ENCODE data around the gene TEX30. TPM values are rescaled to one million over a fixed set of nuclear protein-coding genes. Genes with fewer than 3 reads are reported as not detected.
A peak's percentile ranks its signal among the peaks of the same experiment; 100 is the strongest.

Gene TEX30
- total RNA-seq, 4 donors from 2014 or later = 4.4 to 11.5 (median 6.8) TPM

GRCh38 chr13:102726430-102726829 is 47.2 kb downstream of the TEX30 start:
- no peaks in the 10 kb centered on the region for H3K4me1 ChIP-seq
- no peak for DNase-seq (ENCODE audit: low spot score in 2 of 2)

GRCh38 chr13:102724923-102725322 is 48.7 kb downstream of the TEX30 start:
- 31% methylated on average over 6 of the region's 6 CpGs for WGBS
- Histone ChIP-seq H3K4me1 (no peaks in the 10 kb centered on the region), H3K27ac (no peak overlapping the region), H3K4me3 (no peak overlapping the region), H3K27me3 (no peaks in the 10 kb centered on the region), H3K36me3 (no peaks in the 10 kb centered on the region), H3K9me3 (no peaks in the 10 kb centered on the region)
- peak; percentile 32 to 33 for TF ChIP-seq CTCF (IDR thresholded peaks at IDR 0.05)
- TF ChIP-seq POLR2A (IDR thresholded peaks at IDR 0.05) = no peak
- no peak for DNase-seq (ENCODE audit: low spot score in 2 of 2)

More at GRCh38 chr13:102726430-102726829, 47.2 kb downstream of the TEX30 start:
- Histone ChIP-seq H3K36me3 (no peaks in the 10 kb centered on the region), H3K9me3 (no peaks in the 10 kb centered on the region), H3K27ac (no peak overlapping the region), H3K27me3 (no peaks in the 10 kb centered on the region), H3K4me3 (no peak overlapping the region)
- TF ChIP-seq POLR2A (IDR thresholded peaks at IDR 0.05) = no peak
- no peak for TF ChIP-seq POLR2AphosphoS5 (IDR thresholded peaks at IDR 0.05)
- no peak for TF ChIP-seq CTCF (IDR thresholded peaks at IDR 0.05)
- TF ChIP-seq EP300 (IDR thresholded peaks at IDR 0.05) = no peak
- WGBS = 44% methylated on average over 2 of the region's 2 CpGs

GRCh38 chr13:102721800-102722231 is 51.8 kb downstream of the TEX30 start:
- Histone ChIP-seq H3K4me1 (no peaks in the 10 kb centered on the region), H3K9me3 (no peaks in the 10 kb centered on the region), H3K36me3 (no peaks in the 10 kb centered on the region), H3K27me3 (no peaks in the 10 kb centered on the region), H3K4me3 (no peak overlapping the region), H3K27ac (no peak overlapping the region)
- 45% methylated on average over 1 of the region's 1 CpG for WGBS
- DNase-seq (ENCODE audit: low spot score in 2 of 2) = no peak
- TF ChIP-seq POLR2AphosphoS5 (IDR thresholded peaks at IDR 0.05) = no peak
- TF ChIP-seq EP300 (IDR thresholded peaks at IDR 0.05) = no peak
- no peak for TF ChIP-seq POLR2A (IDR thresholded peaks at IDR 0.05)
- no peak for TF ChIP-seq CTCF (IDR thresholded peaks at IDR 0.05)

- TF ChIP-seq POLR2A (IDR thresholded peaks at IDR 0.05) (no peak), POLR2AphosphoS5 (IDR thresholded peaks at IDR 0.05) (no peak), EP300 (IDR thresholded peaks at IDR 0.05) (no peak), CTCF (IDR thresholded peaks at IDR 0.05) (no peak)
- Histone ChIP-seq H3K27ac (no peak overlapping the region), H3K4me1 (no peaks in the 10 kb centered on the region), H3K4me3 (no peak overlapping the region), H3K9me3 (no peaks in the 10 kb centered on the region), H3K36me3 (no peaks in the 10 kb centered on the region), H3K27me3 (no peaks in the 10 kb centered on the region)
- 69% methylated on average over 2 of the region's 2 CpGs for WGBS
- DNase-seq (ENCODE audit: low spot score in 2 of 2) = no peak
Observed at GRCh38 chr13:102718746-102719145, 54.8 kb downstream of the TEX30 start.

Other genes starting within 250 kb of the TEX30 start
- gene TPP2, start 176.8 kb downstream of the TEX30 start, total RNA-seq = 10 to 100 TPM; 26.2 to 61.0 (median 30.5) TPM
- gene METTL21C, start 78.7 kb downstream of the TEX30 start, total RNA-seq = not detected
- 1 to 10 TPM; 2.5 to 2.8 (median 2.7) TPM for gene POGLUT2, start 25.2 kb upstream of the TEX30 start, total RNA-seq
- 10 to 100 TPM in 2 of 4 donors, 1 to 10 TPM in 2; 3.3 to 21.1 (median 7.3) TPM for gene BIVM, start 25.3 kb upstream of the TEX30 start, total RNA-seq
- gene ERCC5, start 72.2 kb upstream of the TEX30 start, total RNA-seq = 100 to 1,000 TPM in 1 of 4 donors, 10 to 100 TPM in 3; 31.6 to 144 (median 52.2) TPM

Measured in suprapubic skin (tissue), 4 donors.